GM23338 (cell line): Measurements from ENCODE around the gene PMVK.

Experiments
- CREB1 ChIP-seq: fragments of 250-450 bp; sonication (Bioruptor Pico); IDR thresholded peaks from 2 replicates; pipeline ENCODE4 v1.5.0; 2020; ENCODE audit warnings: low read depth, mild to moderate bottlenecking, moderate library complexity
- EZH2 ChIP-seq: fragments of 200-600 bp; sonication (generic); IDR thresholded peaks from one replicate; pipeline ENCODE4 v1.8.0; 2017; ENCODE audit warnings: antibody characterized with exemption, mild to moderate bottlenecking, low read depth; ENCODE audit not compliant: unreplicated experiment
- EZH2phosphoT487 ChIP-seq: fragments of 200-600 bp; sonication (generic); IDR thresholded peaks from one replicate; pipeline ENCODE4 v1.8.1; 2018; ENCODE audit warnings: antibody characterized with exemption; ENCODE audit not compliant: unreplicated experiment
- JUNB ChIP-seq: IDR thresholded peaks from one replicate; pipeline ENCODE4 v1.6.1; 2016; ENCODE audit warnings: antibody characterized with exemption; ENCODE audit not compliant: unreplicated experiment
- POLR2AphosphoS5 ChIP-seq: IDR thresholded peaks from 2 replicates; pipeline ENCODE4 v1.6.1; 2016; ENCODE audit warnings: antibody characterized with exemption, low read depth
- ZNF114 ChIP-seq: fragments of 250-450 bp; sonication (Bioruptor Pico); IDR thresholded peaks from 2 replicates; pipeline ENCODE4 v1.5.0; 2020; ENCODE audit warnings: mild to moderate bottlenecking, moderate library complexity
- TF ChIP-seq, protein P1 (sequence below), 2 experiments: fragments of 200-600 bp in 1 of 2; sonication (generic) in 1 of 2; conservative IDR thresholded peaks; 2 replicates each; pipeline versions ENCODE4 v1.5.1 to v1.6.1; 2016 to 2017; ENCODE audit warnings: antibody characterized with exemption in 2 of 2, low read depth in 2 of 2, mild to moderate bottlenecking in 2 of 2, moderate library complexity in 1 of 2
- TF ChIP-seq, protein P2 (sequence below): IDR thresholded peaks from one replicate; pipeline ENCODE4 v1.6.1; 2018; ENCODE audit warnings: antibody characterized with exemption; ENCODE audit not compliant: unreplicated experiment

DNA sequence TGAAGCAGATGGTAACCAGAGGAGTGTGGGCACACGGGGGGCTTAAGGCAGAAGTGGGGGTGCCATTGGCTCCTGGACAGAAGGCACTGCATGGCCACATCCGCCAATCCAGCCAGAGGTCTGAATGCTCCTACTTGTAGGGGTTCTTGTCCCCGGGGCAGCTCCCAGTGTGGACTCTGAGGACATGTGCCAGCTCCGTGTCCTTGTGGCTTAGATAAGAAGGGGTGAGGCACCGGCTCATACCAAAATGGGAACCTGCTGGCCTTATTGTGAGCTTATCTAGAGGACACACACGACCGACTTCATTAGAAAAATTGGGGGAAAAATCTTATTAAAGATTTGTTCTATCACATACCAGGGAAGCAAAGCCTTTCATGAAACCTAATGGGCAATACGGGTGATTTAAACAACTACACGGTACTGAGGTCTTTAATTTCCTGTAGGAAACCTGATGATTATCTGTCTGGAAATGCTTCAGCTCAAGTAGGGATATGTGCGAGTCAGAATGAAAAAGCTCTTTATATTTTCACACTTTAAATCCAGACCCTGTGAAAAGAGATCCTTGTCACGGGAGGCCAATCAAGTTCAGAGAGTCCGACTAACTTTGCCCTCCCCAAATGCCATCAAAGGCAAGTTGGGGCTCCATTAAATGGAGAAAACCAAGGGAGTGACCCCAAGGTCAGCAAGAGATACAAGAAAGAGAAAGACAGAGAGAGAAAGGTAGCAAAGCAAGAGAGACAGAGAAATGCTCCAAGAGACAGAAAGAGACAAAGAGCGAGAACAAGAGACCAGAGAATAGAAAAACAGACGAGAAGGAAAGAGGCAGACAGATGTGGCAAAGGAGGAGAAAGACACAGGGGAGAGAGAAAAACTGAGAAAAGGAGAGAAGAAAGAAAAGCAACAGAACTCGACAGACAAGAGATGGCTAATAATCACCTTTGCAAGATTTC lies 52.3 kb downstream of the PMVK start:
- TF ChIP-seq, protein P1, sequence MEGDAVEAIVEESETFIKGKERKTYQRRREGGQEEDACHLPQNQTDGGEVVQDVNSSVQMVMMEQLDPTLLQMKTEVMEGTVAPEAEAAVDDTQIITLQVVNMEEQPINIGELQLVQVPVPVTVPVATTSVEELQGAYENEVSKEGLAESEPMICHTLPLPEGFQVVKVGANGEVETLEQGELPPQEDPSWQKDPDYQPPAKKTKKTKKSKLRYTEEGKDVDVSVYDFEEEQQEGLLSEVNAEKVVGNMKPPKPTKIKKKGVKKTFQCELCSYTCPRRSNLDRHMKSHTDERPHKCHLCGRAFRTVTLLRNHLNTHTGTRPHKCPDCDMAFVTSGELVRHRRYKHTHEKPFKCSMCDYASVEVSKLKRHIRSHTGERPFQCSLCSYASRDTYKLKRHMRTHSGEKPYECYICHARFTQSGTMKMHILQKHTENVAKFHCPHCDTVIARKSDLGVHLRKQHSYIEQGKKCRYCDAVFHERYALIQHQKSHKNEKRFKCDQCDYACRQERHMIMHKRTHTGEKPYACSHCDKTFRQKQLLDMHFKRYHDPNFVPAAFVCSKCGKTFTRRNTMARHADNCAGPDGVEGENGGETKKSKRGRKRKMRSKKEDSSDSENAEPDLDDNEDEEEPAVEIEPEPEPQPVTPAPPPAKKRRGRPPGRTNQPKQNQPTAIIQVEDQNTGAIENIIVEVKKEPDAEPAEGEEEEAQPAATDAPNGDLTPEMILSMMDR (conservative IDR thresholded peaks at IDR 0.05; ENCODE audit: low read depth in 2 of 2): no peak
- TF ChIP-seq POLR2AphosphoS5 (no peak), EZH2phosphoT487 (no peak), CREB1 (CRISPR knock-in tag) (no peak), JUNB (no peak), ZNF114 (CRISPR knock-in tag) (no peak), EZH2 (no peak)
- TF ChIP-seq, protein P2, sequence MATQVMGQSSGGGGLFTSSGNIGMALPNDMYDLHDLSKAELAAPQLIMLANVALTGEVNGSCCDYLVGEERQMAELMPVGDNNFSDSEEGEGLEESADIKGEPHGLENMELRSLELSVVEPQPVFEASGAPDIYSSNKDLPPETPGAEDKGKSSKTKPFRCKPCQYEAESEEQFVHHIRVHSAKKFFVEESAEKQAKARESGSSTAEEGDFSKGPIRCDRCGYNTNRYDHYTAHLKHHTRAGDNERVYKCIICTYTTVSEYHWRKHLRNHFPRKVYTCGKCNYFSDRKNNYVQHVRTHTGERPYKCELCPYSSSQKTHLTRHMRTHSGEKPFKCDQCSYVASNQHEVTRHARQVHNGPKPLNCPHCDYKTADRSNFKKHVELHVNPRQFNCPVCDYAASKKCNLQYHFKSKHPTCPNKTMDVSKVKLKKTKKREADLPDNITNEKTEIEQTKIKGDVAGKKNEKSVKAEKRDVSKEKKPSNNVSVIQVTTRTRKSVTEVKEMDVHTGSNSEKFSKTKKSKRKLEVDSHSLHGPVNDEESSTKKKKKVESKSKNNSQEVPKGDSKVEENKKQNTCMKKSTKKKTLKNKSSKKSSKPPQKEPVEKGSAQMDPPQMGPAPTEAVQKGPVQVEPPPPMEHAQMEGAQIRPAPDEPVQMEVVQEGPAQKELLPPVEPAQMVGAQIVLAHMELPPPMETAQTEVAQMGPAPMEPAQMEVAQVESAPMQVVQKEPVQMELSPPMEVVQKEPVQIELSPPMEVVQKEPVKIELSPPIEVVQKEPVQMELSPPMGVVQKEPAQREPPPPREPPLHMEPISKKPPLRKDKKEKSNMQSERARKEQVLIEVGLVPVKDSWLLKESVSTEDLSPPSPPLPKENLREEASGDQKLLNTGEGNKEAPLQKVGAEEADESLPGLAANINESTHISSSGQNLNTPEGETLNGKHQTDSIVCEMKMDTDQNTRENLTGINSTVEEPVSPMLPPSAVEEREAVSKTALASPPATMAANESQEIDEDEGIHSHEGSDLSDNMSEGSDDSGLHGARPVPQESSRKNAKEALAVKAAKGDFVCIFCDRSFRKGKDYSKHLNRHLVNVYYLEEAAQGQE: no peak
